Liver (tissue), 9 donors: ENCODE results near the gene ADGRV1. TPM values are rescaled to one million over a fixed set of nuclear protein-coding genes. Genes with fewer than 3 reads are reported as not detected.

Source experiments
- DNase-seq: peaks from one replicate; pipeline ENCODE4 v3.0.0-alpha.2; 2017; ENCODE audit warnings: low spot score
- H3K27ac ChIP-seq, 2 donors: one replicate each; pipeline ENCODE4 v1.7.0; 2013; ENCODE audit warnings: inconsistent platforms in 2 of 2, low read length in 2 of 2, control low read depth in 1 of 2, low read depth in 1 of 2, mild to moderate bottlenecking in 1 of 2
- H3K27me3 ChIP-seq, 4 donors: one replicate each; pipeline versions ENCODE4 v1.6.1 to v1.7.0; 2013; ENCODE audit warnings: low read length in 3 of 4, inconsistent platforms in 1 of 4, mild to moderate bottlenecking in 1 of 4, moderate library complexity in 1 of 4; ENCODE audit not compliant: control insufficient read depth in 4 of 4, insufficient read depth in 4 of 4
- H3K36me3 ChIP-seq, 4 donors: one replicate each; pipeline versions ENCODE4 v1.6.1 to v1.7.0; 2013; ENCODE audit warnings: low read length in 3 of 4, mild to moderate bottlenecking in 3 of 4, low read depth in 1 of 4, moderate library complexity in 1 of 4; ENCODE audit not compliant: control insufficient read depth in 4 of 4, insufficient read depth in 3 of 4
- H3K4me1 ChIP-seq, 4 donors: one replicate each; pipeline versions ENCODE4 v1.6.1 to v1.7.0; 2013; ENCODE audit warnings: low read length in 3 of 4, mild to moderate bottlenecking in 3 of 4, moderate library complexity in 1 of 4; ENCODE audit not compliant: control insufficient read depth in 4 of 4, insufficient read depth in 4 of 4
- H3K4me3 ChIP-seq, 3 donors: one replicate each; pipeline versions ENCODE4 v1.6.1 to v1.7.0; 2013; ENCODE audit warnings: low read length in 3 of 3, control low read depth in 1 of 3, low read depth in 1 of 3, mild to moderate bottlenecking in 1 of 3
- H3K9ac ChIP-seq, 2 donors: one replicate each; pipeline ENCODE4 v1.7.0; 2013; ENCODE audit warnings: low read length in 2 of 2, mild to moderate bottlenecking in 2 of 2, moderate library complexity in 2 of 2, control low read depth in 1 of 2, low read depth in 1 of 2
- H3K9me3 ChIP-seq, 4 donors: one replicate each; pipeline versions ENCODE4 v1.6.1 to v1.7.0; 2013; ENCODE audit warnings: low read length in 3 of 4; ENCODE audit not compliant: control insufficient read depth in 4 of 4
- ATF3 ChIP-seq: IDR thresholded peaks from 2 replicates; pipeline ENCODE4 v1.6.1; 2016; ENCODE audit warnings: antibody characterized with exemption
- EGR1 ChIP-seq, 2 donors: IDR thresholded peaks; 2 replicates each; pipeline ENCODE4 v1.6.1; 2016 to 2018; ENCODE audit warnings: antibody characterized with exemption in 2 of 2, low read depth in 2 of 2
- FOXA1 ChIP-seq: IDR thresholded peaks from 2 replicates; pipeline ENCODE4 v1.6.1; 2016; ENCODE audit warnings: antibody characterized with exemption
- FOXA2 ChIP-seq: IDR thresholded peaks from 2 replicates; pipeline ENCODE4 v1.6.1; 2016; ENCODE audit warnings: antibody characterized with exemption
- GABPA ChIP-seq, 2 donors: IDR thresholded peaks in 1 of 2; conservative IDR thresholded peaks in 1 of 2; 2 replicates each; pipeline ENCODE4 v1.6.1; 2016; ENCODE audit warnings: antibody characterized with exemption in 2 of 2, mild to moderate bottlenecking in 1 of 2, moderate library complexity in 1 of 2
- JUND ChIP-seq, 2 donors: IDR thresholded peaks; 2 replicates each; pipeline ENCODE4 v1.6.1; 2016; ENCODE audit warnings: antibody characterized with exemption in 2 of 2
- MAX ChIP-seq: IDR thresholded peaks from 2 replicates; pipeline ENCODE4 v1.6.1; 2016; ENCODE audit warnings: antibody characterized with exemption
- NR2F2 ChIP-seq: IDR thresholded peaks from 2 replicates; pipeline ENCODE4 v1.6.1; 2016; ENCODE audit warnings: antibody characterized with exemption
- RAD21 ChIP-seq, 2 donors: IDR thresholded peaks; 2 replicates each; pipeline ENCODE4 v1.6.1; 2016; ENCODE audit warnings: antibody characterized with exemption in 2 of 2, mild to moderate bottlenecking in 2 of 2
- REST ChIP-seq: IDR thresholded peaks from 2 replicates; pipeline ENCODE4 v1.6.1; 2016; ENCODE audit warnings: antibody characterized with exemption, mild to moderate bottlenecking
- RXRA ChIP-seq, 2 donors: IDR thresholded peaks; 2 replicates each; pipeline ENCODE4 v1.6.1; 2017 to 2018; ENCODE audit warnings: antibody characterized with exemption in 2 of 2, mild to moderate bottlenecking in 1 of 2
- SP1 ChIP-seq: IDR thresholded peaks from 2 replicates; pipeline ENCODE4 v1.6.1; 2018; ENCODE audit warnings: antibody characterized with exemption, mild to moderate bottlenecking
- TAF1 ChIP-seq: conservative IDR thresholded peaks from 2 replicates; pipeline ENCODE4 v1.6.1; 2016; ENCODE audit warnings: antibody characterized with exemption, mild to moderate bottlenecking
- YY1 ChIP-seq: IDR thresholded peaks from 2 replicates; pipeline ENCODE4 v1.6.1; 2016; ENCODE audit warnings: antibody characterized with exemption, mild to moderate bottlenecking
- ZBTB33 ChIP-seq: IDR thresholded peaks from 2 replicates; pipeline ENCODE4 v1.6.1; 2016; ENCODE audit warnings: antibody characterized with exemption
- WGBS: extraction: QIAGEN DNeasy Blood & Tissue Kit; methylation state at CpG from one replicate; pipeline ENCODE4 v1.1.7; 2013; 5-methylcytosine and 5-hydroxymethylcytosine counted together
- polyA plus RNA-seq, 2 donors: library from polyadenylated mRNA; stranded (reverse) in 1 of 2; unstranded in 1 of 2; fragments of 200-250 nt in 1 of 2; fragments of >200 nt in 1 of 2; fragmentation: Nextera tagmentation in 1 of 2; extraction: Ambion mirVana in 1 of 2; gene quantifications; one replicate each; pipeline versions ENCODE4 v1.2.1 to v1.2.3, GENCODE V29; 2013 to 2015
- total RNA-seq, 2 donors: library from RNA; depleted of rRNA; stranded (reverse); fragments of >200 nt; gene quantifications; one replicate each; pipeline ENCODE4 v1.2.3, GENCODE V29; 2014
- donor health status: healthy.
- donor health status: healthy.
- donor health status: healthy.
- donor health status: healthy.
- donor health status: healthy.

ADGRV1 gene
- total and polyA plus RNA-seq, 4 donors: 5.1 to 15.5 (median 9.6) TPM

- Histone ChIP-seq H3K4me3 (no peak overlapping the region), H3K27ac (peak overlapping the region; percentile 77 to 83), H3K9me3 (no peaks in the 10 kb centered on the region), H3K4me1 (peaks cover 2 to 23% (median 6%) of the 10 kb centered on the region in 4 donors), H3K27me3 (no peaks in the 10 kb centered on the region), H3K36me3 (no peaks in the 10 kb centered on the region), H3K9ac (no peak overlapping the region)
- no peak for DNase-seq
- no peak for TF ChIP-seq FOXA2
- no peak for TF ChIP-seq RAD21 (IDR thresholded peaks at IDR 0.05)
Observed at GRCh38 chr5:90889325-90889600, 330.7 kb downstream of the ADGRV1 start.

GRCh38 chr5:90890180-90890579 lies 331.6 kb downstream of the ADGRV1 start:
- 99% methylated on average over 1 of the region's 1 CpG for WGBS
- no peak overlapping the region for H3K27ac ChIP-seq
- no peak for DNase-seq

More at GRCh38 chr5:90890180-90890579, 331.6 kb downstream of the ADGRV1 start:
- Histone ChIP-seq H3K9me3 (no peaks in the 10 kb centered on the region), H3K4me3 (peak overlapping the region in 1 of 3 donors; percentile 9), H3K4me1 (peaks cover 4 to 23% (median 7%) of the 10 kb centered on the region in 4 donors), H3K36me3 (no peaks in the 10 kb centered on the region), H3K9ac (no peak overlapping the region), H3K27me3 (no peaks in the 10 kb centered on the region)
- TF ChIP-seq MAX: no peak
- no peak for TF ChIP-seq REST
- TF ChIP-seq SP1: no peak
- TF ChIP-seq GABPA (IDR thresholded peaks at IDR 0.05 in 1 of 2, conservative IDR thresholded peaks at IDR 0.05 in 1 of 2): no peak
- no peak for TF ChIP-seq TAF1
- TF ChIP-seq YY1: no peak
- no peak for TF ChIP-seq JUND (IDR thresholded peaks at IDR 0.05)
- no peak for TF ChIP-seq ZBTB33
- TF ChIP-seq RXRA (IDR thresholded peaks at IDR 0.05): no peak
- no peak for TF ChIP-seq NR2F2
- no peak for TF ChIP-seq FOXA2
- TF ChIP-seq ATF3: no peak
- no peak for TF ChIP-seq FOXA1
- no peak for TF ChIP-seq EGR1 (IDR thresholded peaks at IDR 0.05; ENCODE audit: low read depth in 2 of 2)
